ENCODE measurements around the gene BMP2K.

The BMP2K gene

GRCh38 chr4:78936989-78937388 lies 160.8 kb downstream of the BMP2K start:
- TF ChIP-seq CTCF (IDR thresholded peaks at IDR 0.05; ENCODE audit: control extremely low read depth, extremely low read depth, low read depth, missing control alignments): no peak
- no peak for DNase-seq (ENCODE audit: extremely low spot score)
- ChIA-PET CTCF (interaction anchor here (1.2 to 4.2 kb wide), 3 partner anchors 10 to 16 kb away, joined by 3 to 20 read pairs (median 4); no protein-coding TSS in a partner anchor), POLR2A (no interaction called here)

- no peak for TF ChIP-seq CTCF (IDR thresholded peaks at IDR 0.05; ENCODE audit: control extremely low read depth, extremely low read depth, low read depth, missing control alignments)
- CTCF ChIA-PET: interaction anchor here (1.2 to 4.2 kb wide), 5 partner anchors 11 to 978 kb away, joined by 3 to 20 read pairs (median 4); no protein-coding TSS in a partner anchor
- no peak for DNase-seq (ENCODE audit: extremely low spot score)
- POLR2A ChIA-PET: no interaction called here
Measured at GRCh38 chr4:78937837-78938236, 161.7 kb downstream of the BMP2K start.

GRCh38 chr4:78938474-78938867 lies 162.3 kb downstream of the BMP2K start:
- no peak for DNase-seq (ENCODE audit: extremely low spot score)
- POLR2A ChIA-PET: no interaction called here
- CTCF ChIA-PET: interaction anchor here (0.6 to 4.2 kb wide), 6 partner anchors 11 to 978 kb away, joined by 3 to 20 read pairs (median 4); no protein-coding TSS in a partner anchor
- no peak for TF ChIP-seq CTCF (IDR thresholded peaks at IDR 0.05; ENCODE audit: control extremely low read depth, extremely low read depth, low read depth, missing control alignments)

- DNase-seq (ENCODE audit: extremely low spot score): peak; percentile 95
- no peak for TF ChIP-seq CTCF (IDR thresholded peaks at IDR 0.05; ENCODE audit: control extremely low read depth, extremely low read depth, low read depth, missing control alignments)
- POLR2A ChIA-PET: interaction anchor here (0.5 to 0.8 kb wide), 4 partner anchors 10 to 1979 kb away, joined by 3 to 8 read pairs (median 3); no protein-coding TSS in a partner anchor
- CTCF ChIA-PET: interaction anchor here (0.6 to 4.2 kb wide), 5 partner anchors 8 to 329 kb away, joined by 3 to 20 read pairs (median 3); no protein-coding TSS in a partner anchor
Measured at GRCh38 chr4:78938868-78939666, 162.9 kb downstream of the BMP2K start, which contains the start of gene PAQR3. PAQR3 (minus strand) TSS chr4:78939438; CDS start chr4:78939224, 214 bp downstream.

- no peak for DNase-seq (ENCODE audit: extremely low spot score)
- TF ChIP-seq CTCF (IDR thresholded peaks at IDR 0.05; ENCODE audit: control extremely low read depth, extremely low read depth, low read depth, missing control alignments): no peak
- CTCF ChIA-PET: interaction anchor here (1.0 to 4.2 kb wide), 4 partner anchors 8 to 330 kb away, joined by 3 to 20 read pairs (median 5); no protein-coding TSS in a partner anchor
- POLR2A ChIA-PET: interaction anchor here (0.5 to 0.8 kb wide), 4 partner anchors 11 to 1979 kb away, joined by 3 to 8 read pairs (median 3); no protein-coding TSS in a partner anchor
Measured at GRCh38 chr4:78939667-78940008, 163.5 kb downstream of the BMP2K start.

- CTCF ChIA-PET: interaction anchor here (4.2 kb wide), 1 partner anchor 12 kb away, joined by 20 read pairs; no protein-coding TSS in a partner anchor
- no peak for DNase-seq (ENCODE audit: extremely low spot score)
- POLR2A ChIA-PET: no interaction called here
- TF ChIP-seq CTCF (IDR thresholded peaks at IDR 0.05; ENCODE audit: control extremely low read depth, extremely low read depth, low read depth, missing control alignments): no peak
Measured at GRCh38 chr4:78940752-78941151, 164.6 kb downstream of the BMP2K start.

Data from GM10248 (cell line).